ENCODE results near the gene KCNRG.
"Not testable (repeated sequence)": the region's sequence is repeated elsewhere in the genome, so short reads cannot be mapped to it uniquely, and the experiment has no call there.

Gene KCNRG

DNA sequence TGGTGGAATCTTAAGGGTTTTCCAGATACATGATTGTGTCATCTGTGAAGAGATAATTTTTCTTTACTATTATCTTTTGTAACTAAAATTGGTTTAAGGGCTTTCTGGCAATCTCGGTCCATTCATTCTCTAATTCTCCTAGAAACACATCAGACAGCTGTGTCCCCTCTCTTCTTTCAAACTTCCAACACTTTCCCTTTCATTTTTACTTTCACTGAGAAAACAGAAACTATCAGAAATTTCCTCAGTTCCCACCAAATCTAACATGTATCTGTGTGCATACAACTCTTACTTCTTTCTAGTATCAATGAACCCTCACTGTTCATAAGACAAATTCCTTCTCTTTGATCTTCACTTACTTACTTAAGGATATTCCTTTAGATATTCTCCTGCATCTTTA, 40.2 kb downstream of the KCNRG start:
- TF ChIP-seq CTCF (IDR thresholded peaks at IDR 0.05; ENCODE audit: low read depth, low read length, missing control alignments), result no peak
- H3K4me3 ChIP-seq (ENCODE audit: low read depth, low read length), result no peak overlapping the region
- no peak for DNase-seq (ENCODE audit: low read depth)

DNA sequence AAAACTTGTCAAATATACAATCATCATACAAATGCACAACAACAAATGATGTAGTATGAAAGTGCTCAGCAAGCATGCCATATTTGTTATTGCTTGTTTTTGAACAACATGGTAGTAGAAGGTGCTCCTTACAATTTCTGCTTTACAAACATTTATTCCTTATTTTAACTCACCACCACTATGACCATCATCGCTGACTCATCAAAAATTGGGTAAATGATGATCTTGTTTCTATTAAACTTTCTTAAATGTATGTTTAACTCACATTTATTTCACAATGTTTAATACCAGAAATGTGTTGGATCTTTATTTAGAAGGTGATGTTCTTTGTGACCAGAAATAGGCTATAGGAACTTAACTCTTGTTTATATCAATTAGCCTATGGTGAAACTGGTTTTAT, 45.5 kb downstream of the KCNRG start:
- no peak for TF ChIP-seq CTCF (IDR thresholded peaks at IDR 0.05; ENCODE audit: low read depth, low read length, missing control alignments)
- no peak for DNase-seq (ENCODE audit: low read depth)
- H3K4me3 ChIP-seq (ENCODE audit: low read depth, low read length), result no peak overlapping the region

DNA sequence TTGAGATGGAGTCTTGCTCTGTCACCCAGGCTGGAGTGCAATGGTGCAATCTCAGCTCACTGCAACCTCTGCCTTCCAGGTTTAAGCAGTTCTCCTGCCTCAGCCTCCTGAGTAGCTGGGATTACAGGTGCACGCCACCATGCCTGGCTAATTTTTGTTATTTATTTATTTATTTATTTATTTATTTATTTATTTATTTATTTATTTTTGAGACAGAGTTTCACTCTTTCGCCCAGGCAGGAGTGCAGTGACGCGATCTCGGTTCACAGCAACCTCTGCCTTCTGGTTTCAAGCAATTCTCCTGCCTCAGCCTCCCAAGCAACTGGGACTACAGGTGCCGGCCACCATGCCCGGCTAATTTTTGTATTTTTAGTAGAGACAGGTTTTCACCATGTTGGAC, 47.1 kb downstream of the KCNRG start:
- DNase-seq (ENCODE audit: low read depth); H3K4me3 ChIP-seq (ENCODE audit: low read depth, low read length): not testable (repeated sequence)

- no peak for DNase-seq (ENCODE audit: low read depth)
- no peak overlapping the region for H3K4me3 ChIP-seq (ENCODE audit: low read depth, low read length)
- TF ChIP-seq CTCF (IDR thresholded peaks at IDR 0.05; ENCODE audit: low read depth, low read length, missing control alignments), result no peak
Observed at GRCh38 chr13:50065712-50066111, 50.5 kb downstream of the KCNRG start.

- DNase-seq (ENCODE audit: low read depth), result no peak
- no peak overlapping the region for H3K4me3 ChIP-seq (ENCODE audit: low read depth, low read length)
- TF ChIP-seq CTCF (IDR thresholded peaks at IDR 0.05; ENCODE audit: low read depth, low read length, missing control alignments), result no peak
Observed at GRCh38 chr13:50068508-50068907, 53.3 kb downstream of the KCNRG start.

GRCh38 chr13:50069261-50069660, 54.0 kb downstream of the KCNRG start:
- no peak overlapping the region for H3K4me3 ChIP-seq (ENCODE audit: low read depth, low read length)
- DNase-seq (ENCODE audit: low read depth), result no peak
- no peak for TF ChIP-seq CTCF (IDR thresholded peaks at IDR 0.05; ENCODE audit: low read depth, low read length, missing control alignments)

DNA sequence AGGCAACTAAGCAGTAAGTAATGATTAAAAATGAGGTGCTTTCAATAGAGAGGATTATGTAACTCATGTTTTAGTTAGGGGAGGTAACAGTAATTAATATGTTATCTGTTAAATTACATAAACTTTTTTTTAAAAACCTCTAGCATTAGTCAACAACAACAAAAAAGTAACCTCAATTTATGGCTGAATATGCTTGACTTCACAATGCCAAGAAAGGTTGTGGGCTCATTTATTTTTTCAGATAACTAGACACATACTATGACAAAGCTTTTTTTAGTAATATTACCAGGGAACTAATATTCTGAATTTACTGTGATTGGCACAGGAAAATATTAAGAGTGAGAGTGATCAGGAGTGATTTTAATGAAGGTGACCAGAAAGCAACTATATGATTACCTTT, 54.9 kb downstream of the KCNRG start:
- TF ChIP-seq CTCF (IDR thresholded peaks at IDR 0.05; ENCODE audit: low read depth, low read length, missing control alignments), result no peak
- no peak overlapping the region for H3K4me3 ChIP-seq (ENCODE audit: low read depth, low read length)
- DNase-seq (ENCODE audit: low read depth), result no peak
